ENCODE data around the gene DSC2. TPM values are rescaled to one million over a fixed set of nuclear protein-coding genes. Genes with fewer than 3 reads are reported as not detected.

DSC2 gene
- total and polyA plus RNA-seq, 2 donors (not counting 1 experiment from before 2014, with no cell fraction given): under 0.01 TPM; not detected in 1

- no peaks in the 10 kb centered on the region for H3K4me1 ChIP-seq (ENCODE audit: control insufficient read depth, extremely low read depth, insufficient read depth, low read length)
- H3K4me2 ChIP-seq (ENCODE audit: extremely low read depth, insufficient read depth, low read length): no peak overlapping the region
- no peaks in the 10 kb centered on the region for H4K20me1 ChIP-seq (ENCODE audit: control insufficient read depth, extremely low read depth, insufficient read depth, low read length)
- H3K9ac ChIP-seq (ENCODE audit: insufficient read depth, low read length): no peak overlapping the region
- H2AFZ ChIP-seq (ENCODE audit: low read length): no peak overlapping the region
- peak in 1 of 2 donors; percentile 11 for DNase-seq (ENCODE audit: low read depth in 2 of 2)
- no peak overlapping the region for H3K27ac ChIP-seq (ENCODE audit: insufficient read depth, low read length)
- TF ChIP-seq EZH2 (IDR thresholded peaks at IDR 0.05; ENCODE audit: low read length, missing control alignments): no peak
- TF ChIP-seq, protein P1, sequence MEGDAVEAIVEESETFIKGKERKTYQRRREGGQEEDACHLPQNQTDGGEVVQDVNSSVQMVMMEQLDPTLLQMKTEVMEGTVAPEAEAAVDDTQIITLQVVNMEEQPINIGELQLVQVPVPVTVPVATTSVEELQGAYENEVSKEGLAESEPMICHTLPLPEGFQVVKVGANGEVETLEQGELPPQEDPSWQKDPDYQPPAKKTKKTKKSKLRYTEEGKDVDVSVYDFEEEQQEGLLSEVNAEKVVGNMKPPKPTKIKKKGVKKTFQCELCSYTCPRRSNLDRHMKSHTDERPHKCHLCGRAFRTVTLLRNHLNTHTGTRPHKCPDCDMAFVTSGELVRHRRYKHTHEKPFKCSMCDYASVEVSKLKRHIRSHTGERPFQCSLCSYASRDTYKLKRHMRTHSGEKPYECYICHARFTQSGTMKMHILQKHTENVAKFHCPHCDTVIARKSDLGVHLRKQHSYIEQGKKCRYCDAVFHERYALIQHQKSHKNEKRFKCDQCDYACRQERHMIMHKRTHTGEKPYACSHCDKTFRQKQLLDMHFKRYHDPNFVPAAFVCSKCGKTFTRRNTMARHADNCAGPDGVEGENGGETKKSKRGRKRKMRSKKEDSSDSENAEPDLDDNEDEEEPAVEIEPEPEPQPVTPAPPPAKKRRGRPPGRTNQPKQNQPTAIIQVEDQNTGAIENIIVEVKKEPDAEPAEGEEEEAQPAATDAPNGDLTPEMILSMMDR (conservative IDR thresholded peaks at IDR 0.05 in 1 of 2, IDR thresholded peaks at IDR 0.05 in 1 of 2; ENCODE audit: low read depth in 1 of 2, low read length in 2 of 2): no peak
- H3K4me3 ChIP-seq (replicated peaks in 1 of 4; ENCODE audit: control extremely low read depth in 1 of 4, insufficient read depth in 1 of 4, low read depth in 3 of 4, low read length in 4 of 4): no peak overlapping the region
- H3K36me3 ChIP-seq (ENCODE audit: control insufficient read depth, insufficient read depth, low read length): no peaks in the 10 kb centered on the region
- H3K27me3 ChIP-seq (ENCODE audit: control insufficient read depth, insufficient read depth, low read length): no peaks in the 10 kb centered on the region
- no peaks in the 10 kb centered on the region for H3K9me3 ChIP-seq (ENCODE audit: control insufficient read depth, insufficient read depth, low read depth, low read length)
- no peaks in the 10 kb centered on the region for H3K79me2 ChIP-seq (ENCODE audit: control insufficient read depth, insufficient read depth, low read length)
Observed at GRCh38 chr18:31044926-31045325, 57.3 kb downstream of the DSC2 start.

DNA sequence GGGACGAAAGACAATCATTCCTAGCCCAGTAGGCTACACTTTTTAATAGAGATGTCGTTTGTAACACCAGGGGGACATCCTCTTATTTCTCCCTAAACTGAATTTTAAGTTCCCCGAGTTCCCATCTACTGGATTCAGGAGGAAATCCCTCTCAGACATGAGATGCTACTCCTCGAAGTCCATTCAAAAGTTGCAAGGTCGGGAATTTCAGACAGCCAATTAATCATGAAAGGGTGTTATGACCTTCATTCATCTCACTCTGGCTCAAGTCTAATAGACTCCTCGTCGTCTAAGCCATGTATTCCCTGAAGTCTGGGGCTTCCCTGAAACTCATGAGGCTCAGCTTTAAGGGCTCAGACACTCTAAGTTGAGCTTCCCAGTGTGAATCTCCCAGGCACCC, 58.5 kb downstream of the DSC2 start:
- no peaks in the 10 kb centered on the region for H3K27me3 ChIP-seq (ENCODE audit: control insufficient read depth, insufficient read depth, low read length)
- H3K4me1 ChIP-seq (ENCODE audit: control insufficient read depth, extremely low read depth, insufficient read depth, low read length): no peaks in the 10 kb centered on the region
- DNase-seq (ENCODE audit: low read depth in 2 of 2): no peak
- H2AFZ ChIP-seq (ENCODE audit: low read length): no peak overlapping the region
- no peaks in the 10 kb centered on the region for H3K9me3 ChIP-seq (ENCODE audit: control insufficient read depth, insufficient read depth, low read depth, low read length)
- no peak overlapping the region for H3K4me3 ChIP-seq (replicated peaks in 1 of 4; ENCODE audit: control extremely low read depth in 1 of 4, insufficient read depth in 1 of 4, low read depth in 3 of 4, low read length in 4 of 4)
- no peaks in the 10 kb centered on the region for H4K20me1 ChIP-seq (ENCODE audit: control insufficient read depth, extremely low read depth, insufficient read depth, low read length)
- TF ChIP-seq, protein P1 (conservative IDR thresholded peaks at IDR 0.05 in 1 of 2, IDR thresholded peaks at IDR 0.05 in 1 of 2; ENCODE audit: low read depth in 1 of 2, low read length in 2 of 2): no peak
- no peak for TF ChIP-seq EZH2 (IDR thresholded peaks at IDR 0.05; ENCODE audit: low read length, missing control alignments)
- H3K9ac ChIP-seq (ENCODE audit: insufficient read depth, low read length): no peak overlapping the region
- H3K4me2 ChIP-seq (ENCODE audit: extremely low read depth, insufficient read depth, low read length): no peak overlapping the region
- no peak overlapping the region for H3K27ac ChIP-seq (ENCODE audit: insufficient read depth, low read length)
- H3K79me2 ChIP-seq (ENCODE audit: control insufficient read depth, insufficient read depth, low read length): no peaks in the 10 kb centered on the region
- no peaks in the 10 kb centered on the region for H3K36me3 ChIP-seq (ENCODE audit: control insufficient read depth, insufficient read depth, low read length)

DNA sequence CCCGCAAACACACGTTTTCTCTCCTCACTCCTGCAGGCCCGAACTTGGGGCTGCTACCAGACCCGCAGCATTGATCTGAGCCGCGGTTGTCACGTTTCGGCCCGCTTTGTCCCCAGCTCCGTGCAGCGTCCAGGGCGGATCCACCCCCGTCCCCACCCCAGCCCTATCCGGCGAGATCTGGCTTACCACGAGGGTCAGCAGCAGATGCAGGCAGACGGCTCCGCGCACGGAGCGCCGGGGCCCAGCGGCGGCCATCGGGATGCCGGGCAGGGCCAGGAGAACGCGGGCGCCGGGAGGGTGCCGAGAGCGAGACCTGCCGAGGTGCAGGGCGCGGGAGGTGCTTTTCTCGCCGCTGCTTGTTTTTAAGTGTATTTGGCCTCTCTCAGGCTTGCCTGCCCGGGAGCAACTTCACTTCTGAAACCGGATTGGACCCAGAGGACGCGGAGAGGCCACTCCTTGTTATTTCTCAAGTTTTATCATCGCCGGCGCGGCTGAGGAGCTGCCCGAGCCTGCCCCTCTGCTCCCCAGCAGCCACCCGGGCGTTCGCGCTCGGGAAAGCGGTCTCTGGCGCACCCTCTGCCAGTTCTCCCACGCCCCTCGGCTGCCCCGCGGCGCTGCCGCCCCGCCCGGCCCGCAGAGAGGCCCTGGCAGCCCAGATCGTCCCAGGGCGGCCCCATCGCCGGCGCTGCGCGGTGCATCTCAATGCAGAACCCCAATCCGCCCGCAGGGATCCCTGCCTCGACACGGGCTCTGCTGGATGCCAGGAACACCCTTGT, 59.6 kb downstream of the DSC2 start, which contains the start of gene DSC3:
Gene DSC3 (minus strand): TSS at position 337 of the 776 bp plus-strand sequence. CDS start 82 bp downstream, at position 255.
- Histone ChIP-seq H3K9ac (ENCODE audit: insufficient read depth, low read length) (no peak within 1 kb of the TSS), H3K9me3 (ENCODE audit: control insufficient read depth, insufficient read depth, low read depth, low read length) (no peaks in the 10 kb centered on the region), H3K4me1 (ENCODE audit: control insufficient read depth, extremely low read depth, insufficient read depth, low read length) (no peaks in the 10 kb centered on the region), H4K20me1 (ENCODE audit: control insufficient read depth, extremely low read depth, insufficient read depth, low read length) (no peaks in the 10 kb centered on the region), H3K27ac (ENCODE audit: insufficient read depth, low read length) (no peak within 1 kb of the TSS), H3K27me3 (ENCODE audit: control insufficient read depth, insufficient read depth, low read length) (no peaks in the 10 kb centered on the region), H3K79me2 (ENCODE audit: control insufficient read depth, insufficient read depth, low read length) (no peaks in the 10 kb centered on the region), H3K36me3 (ENCODE audit: control insufficient read depth, insufficient read depth, low read length) (no peaks in the 10 kb centered on the region), H3K4me3 (replicated peaks in 1 of 4; ENCODE audit: control extremely low read depth in 1 of 4, insufficient read depth in 1 of 4, low read depth in 3 of 4, low read length in 4 of 4) (peak within 1 kb of the TSS in 1 of 4 experiments; percentile 27), H2AFZ (ENCODE audit: low read length) (no peak within 1 kb of the TSS), H3K4me2 (ENCODE audit: extremely low read depth, insufficient read depth, low read length) (no peak within 1 kb of the TSS)
- TF ChIP-seq EZH2 (IDR thresholded peaks at IDR 0.05; ENCODE audit: low read length, missing control alignments): no peak
- TF ChIP-seq, protein P1 (conservative IDR thresholded peaks at IDR 0.05 in 1 of 2, IDR thresholded peaks at IDR 0.05 in 1 of 2; ENCODE audit: low read depth in 1 of 2, low read length in 2 of 2): no peak
- peak; percentile 18 to 34 for DNase-seq (ENCODE audit: low read depth in 2 of 2)
